Measurements from ENCODE around the gene NEUROG1.

DNA sequence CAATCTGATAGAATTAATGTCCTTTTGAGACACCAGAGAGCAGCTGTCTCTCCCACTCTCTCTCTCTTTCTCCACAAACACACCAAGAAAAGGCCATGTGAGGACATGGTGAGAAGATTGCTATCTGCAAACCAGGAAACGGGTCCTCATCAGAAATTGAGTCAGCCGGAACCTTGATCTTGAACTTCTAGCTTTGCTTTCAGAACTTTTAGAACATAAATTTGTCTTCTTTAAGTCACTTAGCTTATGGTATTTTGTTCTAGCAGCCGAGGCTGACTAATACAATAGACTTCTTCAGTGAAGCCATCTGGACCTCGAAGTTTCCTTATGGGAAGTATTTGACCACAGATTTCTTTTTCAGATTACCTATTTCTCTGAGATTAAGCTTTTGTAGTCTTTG is 18.1 kb downstream of the NEUROG1 start:
- TF ChIP-seq CTCF (IDR thresholded peaks at IDR 0.05; ENCODE audit: poor library complexity, severe bottlenecking) (no peak), EZH2 (IDR thresholded peaks at IDR 0.05; ENCODE audit: borderline replicate concordance, insufficient read depth, low read length, poor library complexity, severe bottlenecking) (no peak), POLR2AphosphoS5 (IDR thresholded peaks at IDR 0.05) (no peak)
